Measurements from ENCODE around the gene CLPTM1L. TPM values are rescaled to one million over a fixed set of nuclear protein-coding genes. Genes with fewer than 3 reads are reported as not detected.

CLPTM1L gene
- polyA plus RNA-seq, 2 of the 4 experiments (the other 2 are of a cell fraction): 171 to 173 TPM

- Histone ChIP-seq H3K9me3 (no peaks in the 10 kb centered on the region), H3K4me2 (no peak overlapping the region), H3K4me1 (peaks cover 13% of the 10 kb centered on the region), H3K27ac (no peak overlapping the region), H3K4me3 (no peak overlapping the region)
- ATAC-seq: no peak
- CTCF ChIA-PET: no interaction called here
- no peak for FAIRE-seq
- no peak for DNase-seq (ENCODE audit: low read depth in 1 of 2, low spot score in 1 of 2)
- 89% methylated on average over 18 of the region's 29 CpGs for WGBS (ENCODE audit: missing lambda C conversion rate)
- POLR2A ChIA-PET: no interaction called here
- no peak for TF ChIP-seq CBX8 (IDR thresholded peaks at IDR 0.05)
Measured at GRCh38 chr5:1318659-1319251, 26.1 kb downstream of the CLPTM1L start.

- FAIRE-seq (no peak), ATAC-seq (no peak), DNase-seq (ENCODE audit: low read depth in 1 of 2, low spot score in 1 of 2) (no peak)
- Histone ChIP-seq H3K9me3 (no peaks in the 10 kb centered on the region), H3K4me3 (no peak overlapping the region), H3K4me2 (no peak overlapping the region), H3K27ac (no peak overlapping the region), H3K4me1 (peaks cover 13% of the 10 kb centered on the region)
- TF ChIP-seq HOXB5 (CRISPR knock-in tag; IDR thresholded peaks at IDR 0.05) (no peak), GATA3 (IDR thresholded peaks at IDR 0.05; ENCODE audit: borderline replicate concordance) (no peak), HDAC2 (IDR thresholded peaks at IDR 0.05) (no peak), RCOR1 (IDR thresholded peaks at IDR 0.05; ENCODE audit: low read depth, low read length) (no peak), MAFK (IDR thresholded peaks at IDR 0.05; ENCODE audit: partially characterized antibody) (no peak), CTCF (IDR thresholded peaks at IDR 0.05) (no peak), RNF2 (IDR thresholded peaks at IDR 0.05; ENCODE audit: borderline replicate concordance, low read depth) (no peak), CBX8 (IDR thresholded peaks at IDR 0.05) (no peak), PBX3 (IDR thresholded peaks at IDR 0.05) (no peak), EHF (CRISPR knock-in tag; IDR thresholded peaks at IDR 0.05) (no peak), ZFP36 (IDR thresholded peaks at IDR 0.05; ENCODE audit: borderline replicate concordance, partially characterized antibody) (no peak)
- CTCF ChIA-PET: interaction anchor here (0.7 to 1.3 kb wide), 2 partner anchors 9 to 113 kb away, joined by 3 to 4 read pairs; no protein-coding TSS in a partner anchor
- POLR2A ChIA-PET: no interaction called here
- WGBS (ENCODE audit: missing lambda C conversion rate): 97% methylated on average over 26 of the region's 26 CpGs
Measured at GRCh38 chr5:1317921-1318565, 26.9 kb downstream of the CLPTM1L start.

- ATAC-seq: no peak
- Histone ChIP-seq H3K9me3 (no peaks in the 10 kb centered on the region), H3K4me1 (peaks cover 13% of the 10 kb centered on the region), H3K4me2 (peak overlapping the region; percentile 56), H3K4me3 (no peak overlapping the region), H3K27ac (peak overlapping the region in 1 of 2 experiments; percentile 35; a peak in 1 of 6 replicates)
- FAIRE-seq: no peak
- TF ChIP-seq HOXA7 (CRISPR knock-in tag; IDR thresholded peaks at IDR 0.05) (peak; percentile 34; the same call in 1 of the 2 replicates), HOXB5 (CRISPR knock-in tag; IDR thresholded peaks at IDR 0.05) (no peak)
- WGBS (ENCODE audit: missing lambda C conversion rate): 79% methylated on average over 17 of the region's 17 CpGs
- POLR2A ChIA-PET: no interaction called here
- CTCF ChIA-PET: interaction anchor here (1.3 kb wide), 1 partner anchor 112 kb away, joined by 4 read pairs; no protein-coding TSS in a partner anchor
- DNase-seq (ENCODE audit: low read depth in 1 of 2, low spot score in 1 of 2): no peak
Measured at GRCh38 chr5:1316588-1317340, 28.1 kb downstream of the CLPTM1L start.
